SHP77 (cell line): ENCODE results near the gene RAET1E.
"Not testable (repeated sequence)": the region's sequence is repeated elsewhere in the genome, so short reads cannot be mapped to it uniquely, and the experiment has no call there.

ENCODE experiments used
- DNase-seq, 2 experiments: peaks; one replicate each; lab custom pipeline; 2025; lab: John Stamatoyannopoulos, UW

RAET1E gene

GRCh38 chr6:149897855-149898744 is at the start of gene RAET1E:
Gene RAET1E (minus strand): TSS chr6:149898113. CDS start chr6:149890901, 7,212 bp downstream.
- DNase-seq: peak in 1 of 2 experiments; percentile 16

DNA sequence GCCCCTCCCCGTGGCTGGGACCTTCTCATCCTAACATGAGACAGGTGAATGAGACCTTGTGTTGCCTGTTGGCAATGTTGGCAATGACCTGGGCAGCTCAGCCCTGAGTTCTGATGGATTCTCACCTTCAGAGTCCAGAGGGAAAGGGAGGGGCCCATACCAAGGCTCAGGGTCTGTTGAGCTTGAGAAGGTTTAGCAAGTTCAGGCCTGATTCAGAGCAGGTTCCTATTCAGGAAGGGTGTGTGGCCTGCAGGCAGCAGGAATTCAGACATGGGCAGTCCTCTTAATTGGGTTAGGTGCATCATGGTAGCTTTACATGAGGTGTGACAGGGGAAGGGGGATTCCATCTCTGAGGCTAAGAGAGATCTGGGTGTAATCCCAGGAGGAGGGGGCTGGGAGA is 49.6 kb upstream of the RAET1E start:
- DNase-seq: not testable (repeated sequence)

DNA sequence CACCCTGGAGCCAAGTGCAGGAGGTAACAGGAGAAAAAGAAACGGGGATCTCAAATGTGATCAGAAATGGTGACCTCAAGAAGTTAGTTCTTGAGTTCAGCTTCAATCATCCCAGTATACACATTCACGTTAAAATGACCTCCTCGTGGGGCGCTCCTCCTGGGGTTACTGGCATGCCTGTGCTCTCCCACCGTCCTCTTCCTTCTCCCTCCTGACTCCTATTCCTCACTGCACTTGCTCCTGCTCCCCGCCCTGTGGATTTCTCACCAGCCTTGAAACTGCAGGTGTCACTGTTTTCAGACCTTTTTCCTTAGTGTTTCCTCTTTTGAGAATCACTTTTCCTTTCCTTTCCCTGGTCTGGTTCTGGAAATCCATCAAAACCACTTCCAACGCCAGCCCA is 48.7 kb upstream of the RAET1E start:
- not testable (repeated sequence) for DNase-seq

GRCh38 chr6:149945276-149945675 is 47.4 kb upstream of the RAET1E start:
- DNase-seq: not testable (repeated sequence)

DNA sequence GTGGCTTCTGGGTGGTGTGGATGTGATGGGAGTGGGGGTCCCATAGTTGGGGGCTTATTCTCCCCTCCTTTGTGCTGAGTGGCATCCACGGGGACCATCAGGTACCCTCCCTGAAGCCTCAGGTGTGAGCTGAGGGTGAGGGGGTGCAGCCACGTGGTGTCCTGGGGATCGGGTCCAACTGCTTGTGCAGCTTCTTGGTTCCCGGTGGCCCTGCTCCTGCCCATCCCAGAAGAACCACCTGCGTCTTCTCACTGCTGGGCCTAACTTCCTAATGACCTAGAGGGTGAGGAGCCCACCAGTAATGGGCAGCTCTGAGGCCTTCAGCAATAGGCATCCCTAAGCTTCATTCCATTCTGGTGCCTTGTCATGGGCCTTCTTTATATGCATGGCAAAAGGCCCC is 45.4 kb upstream of the RAET1E start:
- DNase-seq: not testable (repeated sequence)

GRCh38 chr6:149942461-149942829 is 44.5 kb upstream of the RAET1E start:
- no peak for DNase-seq

DNA sequence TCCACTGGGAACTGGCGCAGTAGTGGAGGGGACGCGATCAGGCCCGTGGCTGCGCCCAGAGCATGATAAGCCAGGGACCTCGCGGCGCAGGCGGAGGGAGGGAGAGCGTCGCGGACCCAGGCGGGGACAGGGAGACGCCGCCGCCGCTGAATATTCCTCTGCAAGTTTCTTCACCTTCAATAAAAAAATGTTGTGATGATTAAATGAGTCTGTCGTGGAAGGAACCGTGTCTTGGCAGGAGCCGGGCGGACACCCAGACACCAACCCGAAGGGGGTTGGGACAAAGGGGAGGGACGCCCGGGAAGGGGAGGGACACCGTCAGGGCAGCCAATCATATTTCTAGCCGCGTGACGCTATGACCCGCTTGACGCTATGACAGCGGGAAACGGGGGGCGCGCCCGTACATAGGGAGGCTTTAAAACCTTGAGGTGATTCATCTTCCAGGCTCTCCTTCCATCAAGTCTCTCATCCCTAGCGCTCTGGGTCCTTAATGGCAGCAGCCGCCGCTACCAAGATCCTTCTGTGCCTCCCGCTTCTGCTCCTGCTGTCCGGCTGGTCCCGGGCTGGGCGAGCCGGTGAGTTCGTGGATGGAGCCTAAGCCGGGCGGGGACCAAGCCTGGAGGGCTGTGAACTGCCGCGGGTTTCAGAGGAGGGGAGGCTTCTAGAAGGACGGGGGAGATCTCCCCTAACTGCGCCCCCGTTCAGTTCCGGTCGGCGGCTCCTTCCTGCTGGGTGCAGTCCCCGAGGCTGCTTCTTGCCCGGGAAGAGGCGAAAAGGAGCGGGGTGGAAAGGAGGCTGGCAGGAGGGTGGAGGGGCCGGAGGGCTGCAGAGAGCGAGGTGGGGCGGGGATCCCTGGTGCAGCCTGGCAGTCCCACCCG is 43.9 kb upstream of the RAET1E start, which contains the start of gene ULBP2:
TSS of gene ULBP2 (plus strand) at position 432 of the 878 bp plus-strand sequence. CDS start at position 491, 59 bp downstream.
- peak; percentile 68 to 72 for DNase-seq

DNA sequence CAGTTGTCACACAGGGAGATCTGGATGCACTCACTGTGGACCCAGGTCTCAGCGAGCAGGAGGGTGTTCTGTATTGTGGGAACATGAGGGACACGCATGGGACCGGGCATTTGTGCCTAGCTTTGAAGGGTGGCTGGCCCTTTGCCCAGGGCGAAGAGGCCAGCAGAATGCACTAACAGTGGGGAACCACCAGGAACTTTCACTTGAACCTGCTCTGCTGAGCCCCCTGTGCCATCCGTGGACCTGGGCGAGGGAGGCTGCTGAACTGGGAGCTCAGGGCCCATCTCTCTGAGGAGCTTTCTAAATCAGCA is 42.7 kb upstream of the RAET1E start:
- no peak for DNase-seq

- no peak for DNase-seq
Measured at GRCh38 chr6:149939909-149940671, 42.2 kb upstream of the RAET1E start.

DNA sequence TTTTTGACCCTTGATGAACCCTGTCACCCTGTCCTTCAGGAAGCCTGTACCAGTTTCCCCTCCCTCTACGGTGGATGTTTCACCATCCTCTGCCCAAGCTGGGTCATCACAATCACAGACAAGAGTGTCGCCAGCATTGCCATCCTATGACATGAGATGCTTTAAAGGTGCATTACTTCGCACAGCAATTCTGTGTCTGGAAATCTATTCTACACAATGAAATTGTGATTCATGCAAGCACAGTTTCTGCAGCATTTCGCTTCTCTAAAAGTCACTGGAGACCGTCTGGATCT is 41.4 kb upstream of the RAET1E start:
- no peak for DNase-seq

DNA sequence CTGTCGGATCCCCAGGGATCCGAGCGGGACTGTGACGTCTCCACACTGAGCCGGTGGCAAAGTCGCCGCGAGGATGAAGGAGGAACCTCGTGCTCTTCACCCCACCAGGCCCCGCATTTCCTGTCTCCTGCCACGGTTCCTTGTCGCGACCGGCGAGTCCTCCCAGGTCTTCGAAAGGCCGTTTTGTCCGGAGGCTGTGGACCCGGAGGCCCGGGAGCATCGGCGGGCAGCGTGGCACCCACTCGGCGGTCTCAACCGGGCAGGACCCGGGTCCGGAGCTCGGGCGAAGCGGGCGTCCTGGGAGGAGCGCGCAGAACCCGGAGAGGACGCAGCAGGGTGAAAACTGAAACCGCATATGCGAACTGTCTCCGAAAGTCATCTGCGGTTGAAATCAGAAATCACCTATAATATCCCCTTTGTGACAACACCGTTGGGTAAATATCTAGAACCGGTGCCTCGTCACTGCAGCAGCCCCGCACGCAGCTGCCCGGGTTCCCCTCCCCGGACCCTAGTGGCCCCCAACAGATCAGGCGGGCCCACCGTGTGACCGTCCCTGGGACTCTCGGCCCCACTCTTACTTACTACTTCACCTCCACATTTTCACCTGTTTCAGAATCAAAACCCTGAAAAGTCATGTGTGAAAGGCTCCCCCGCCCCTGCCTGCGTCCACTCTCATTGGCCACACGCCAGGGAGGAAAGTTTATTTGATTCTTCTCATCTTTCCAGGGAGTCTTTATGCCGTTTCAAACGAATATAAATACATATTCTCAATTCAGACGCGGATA is 40.9 kb upstream of the RAET1E start:
- no peak for DNase-seq

DNA sequence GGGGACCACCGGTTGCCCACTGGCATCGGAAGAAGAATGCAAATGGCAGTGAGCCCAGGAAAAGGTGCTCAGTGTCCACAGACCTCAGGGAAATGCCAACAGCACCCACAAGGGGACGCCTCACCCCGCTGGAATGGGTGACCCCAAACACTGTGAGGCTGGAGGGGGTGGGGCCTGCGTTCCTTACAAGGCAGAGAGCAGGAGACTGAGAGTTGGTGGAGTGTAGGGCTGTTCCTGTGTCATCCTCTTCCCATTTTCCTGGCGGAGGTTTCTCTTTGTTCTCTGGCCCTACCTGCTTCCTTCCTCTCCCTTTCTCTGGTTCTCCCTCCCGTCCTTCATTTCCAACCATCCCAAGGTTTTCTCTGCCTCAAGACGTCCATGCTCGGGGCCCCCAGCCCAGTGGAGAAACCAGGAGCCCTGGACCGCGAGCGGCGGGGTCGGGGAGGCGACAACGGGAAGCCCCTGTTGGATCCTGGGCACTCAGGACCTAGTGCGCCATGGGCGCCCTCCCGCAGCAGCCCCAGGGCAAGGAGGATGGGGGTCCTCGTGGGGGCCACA is 40.2 kb upstream of the RAET1E start:
- not testable (repeated sequence) for DNase-seq

DNA sequence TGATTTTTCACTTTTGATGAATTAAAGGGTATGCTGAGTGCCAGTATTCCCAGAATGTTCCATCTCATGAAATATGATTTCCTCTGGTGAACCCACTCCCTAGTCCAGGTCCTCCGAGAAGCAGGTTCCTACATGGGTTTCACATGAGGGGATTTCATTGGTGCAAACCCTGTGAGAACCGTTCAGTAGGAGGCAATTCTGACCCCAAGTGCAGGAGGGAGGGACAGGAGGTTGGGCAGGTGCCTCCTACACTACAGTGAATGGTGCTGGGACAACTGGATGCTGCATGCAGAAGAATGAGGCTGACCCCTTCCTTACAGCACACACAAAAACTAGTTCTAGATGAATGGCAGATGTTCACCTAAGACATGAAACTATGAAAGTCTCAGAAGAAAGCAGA is 38.8 kb upstream of the RAET1E start:
- no peak for DNase-seq

DNA sequence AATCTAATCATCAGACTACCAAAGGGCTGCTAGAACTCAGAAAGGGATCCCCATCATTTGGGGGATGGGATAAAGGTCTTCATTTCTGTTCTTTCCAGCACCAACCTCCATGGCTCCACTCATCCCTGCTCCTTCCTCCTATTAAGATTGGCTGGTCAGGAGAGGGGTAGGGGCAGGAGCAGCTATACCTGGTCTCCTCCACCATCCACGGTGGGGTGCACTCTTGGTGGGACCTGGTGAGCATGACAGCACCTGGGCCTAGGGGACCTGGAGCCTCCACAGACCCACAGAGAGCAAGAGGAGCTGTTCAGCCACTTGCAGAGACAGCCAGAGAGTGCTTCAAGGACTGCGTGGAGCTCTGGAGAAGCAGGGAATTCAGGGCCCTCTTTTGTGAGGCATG is 37.8 kb upstream of the RAET1E start:
- no peak for DNase-seq

DNA sequence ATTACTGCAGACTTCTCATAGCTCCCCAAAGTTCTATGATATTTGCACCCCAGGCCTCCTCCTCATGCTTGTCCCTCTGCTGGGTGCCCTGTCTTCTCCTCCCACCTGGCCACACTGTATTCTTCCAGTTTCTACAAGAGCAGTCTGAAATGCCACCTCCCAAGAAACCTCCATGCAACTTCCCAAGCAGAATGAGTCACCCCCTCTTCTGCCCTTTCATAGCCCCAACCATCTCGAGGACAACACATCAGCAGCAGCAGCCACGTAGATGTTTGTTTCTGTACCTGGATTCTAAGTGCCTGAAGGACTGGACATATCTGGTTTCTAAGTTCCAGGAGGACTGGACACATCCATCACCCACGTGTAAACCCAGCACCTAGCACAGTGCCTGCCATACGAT is 37.3 kb upstream of the RAET1E start:
- DNase-seq: no peak

GRCh38 chr6:149934249-149935156 is 36.6 kb upstream of the RAET1E start:
- DNase-seq: peak; percentile 65 to 71

DNA sequence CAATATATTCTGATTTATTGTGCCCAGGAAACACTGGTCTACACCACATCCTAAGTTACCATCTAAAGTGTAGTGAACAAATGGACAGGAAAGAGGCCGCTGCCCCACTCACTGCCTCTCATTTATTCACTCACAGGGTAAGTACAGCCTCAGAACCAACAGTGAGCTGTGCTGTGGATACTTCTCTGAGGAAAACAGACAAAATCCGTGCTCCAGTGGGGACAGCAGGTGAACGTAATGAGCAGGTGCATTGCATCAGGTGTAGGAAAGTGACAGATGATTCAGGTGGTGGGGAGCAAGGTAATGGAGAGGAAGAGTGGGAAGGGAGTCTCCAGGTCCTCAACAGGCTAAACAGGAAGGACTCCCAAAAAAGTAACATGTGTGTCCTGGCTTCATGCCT is 35.5 kb upstream of the RAET1E start:
- DNase-seq: no peak

DNA sequence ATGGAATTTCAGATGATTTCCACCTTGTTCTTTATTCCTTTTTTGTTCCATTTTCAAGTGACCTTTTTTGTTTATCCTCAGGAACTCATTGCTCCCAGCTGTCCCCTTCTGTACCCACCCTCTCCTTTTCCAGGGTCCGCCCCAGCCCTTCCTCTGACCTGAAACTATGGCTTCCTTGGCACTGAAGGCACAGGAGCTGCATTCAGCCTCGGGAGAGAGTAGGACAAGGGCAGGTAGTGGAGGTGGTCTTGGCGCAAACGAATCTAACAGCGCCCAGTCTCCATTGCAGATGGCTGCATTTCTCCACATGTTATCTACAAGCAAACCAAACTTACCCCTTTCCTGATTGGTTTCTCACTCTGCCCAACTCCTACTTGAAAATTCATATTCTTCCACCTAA is 35.1 kb upstream of the RAET1E start:
- DNase-seq: no peak

DNA sequence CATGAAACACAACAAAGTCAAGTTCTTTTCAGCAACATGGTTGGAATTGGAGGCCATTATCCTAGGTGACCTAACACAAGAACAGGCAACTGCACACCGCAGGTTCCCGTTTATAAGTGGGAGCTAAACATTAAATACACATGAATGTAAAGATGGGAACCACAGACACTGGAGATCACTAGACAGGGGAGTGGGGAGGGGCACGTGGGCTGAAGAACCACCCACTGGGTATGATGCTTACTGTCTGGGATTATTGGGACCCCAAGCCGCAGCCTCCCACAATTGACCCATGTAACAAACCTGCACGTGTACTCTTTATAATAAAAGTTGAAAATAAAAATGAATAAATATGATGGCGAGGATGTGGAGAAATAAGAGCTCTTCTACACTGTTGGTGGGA is 33.6 kb upstream of the RAET1E start:
- DNase-seq: no peak

- peak in 1 of 2 experiments; percentile 29 for DNase-seq
Measured at GRCh38 chr6:149929422-149929821, 31.5 kb upstream of the RAET1E start.
